LHCN-M2 (cell line): ENCODE data around the gene TNN. TPM values are rescaled to one million over a fixed set of nuclear protein-coding genes. Genes with fewer than 3 reads are reported as not detected.

ENCODE experiments used
- DNase-seq: peaks from one replicate; pipeline ENCODE4 v3.0.0-alpha.2; 2012; ENCODE audit warnings: low read depth
- total RNA-seq: library from RNA; depleted of rRNA; stranded (reverse); fragments of >200 nt; gene quantifications from 2 replicates; pipeline ENCODE4 v1.2.3, GENCODE V29; 2014

Gene TNN
- total RNA-seq, 1 experiment from 2014 or later: not detected

GRCh38 chr1:175145899-175146528 is 78.4 kb downstream of the TNN start:
- DNase-seq: no peak

GRCh38 chr1:175146529-175147213 is 79.0 kb downstream of the TNN start:
- DNase-seq: peak; percentile 49

- DNase-seq: no peak
Observed at GRCh38 chr1:175147569-175147968, 79.9 kb downstream of the TNN start.

- DNase-seq: no peak
Observed at GRCh38 chr1:175148068-175148467, 80.4 kb downstream of the TNN start.

- DNase-seq: peak; percentile 46
Observed at GRCh38 chr1:175150596-175151319, 83.1 kb downstream of the TNN start.

GRCh38 chr1:175152006-175152652 is 84.5 kb downstream of the TNN start:
- DNase-seq: peak; percentile 14

- DNase-seq: peak; percentile 18
Observed at GRCh38 chr1:175154629-175155472, 87.2 kb downstream of the TNN start.

GRCh38 chr1:175155473-175155856 is 87.8 kb downstream of the TNN start:
- no peak for DNase-seq

GRCh38 chr1:175155936-175156335 is 88.3 kb downstream of the TNN start:
- DNase-seq: no peak

GRCh38 chr1:175157200-175157599 is 89.6 kb downstream of the TNN start:
- no peak for DNase-seq

- no peak for DNase-seq
Observed at GRCh38 chr1:175158170-175158591, 90.5 kb downstream of the TNN start.

- DNase-seq: no peak
Observed at GRCh38 chr1:175162955-175163354, 95.3 kb downstream of the TNN start.

GRCh38 chr1:175163702-175164101 is 96.1 kb downstream of the TNN start:
- DNase-seq: no peak

- DNase-seq: no peak
Observed at GRCh38 chr1:175164751-175165150, 97.1 kb downstream of the TNN start.

- DNase-seq: no peak
Observed at GRCh38 chr1:175166746-175167145, 99.1 kb downstream of the TNN start.

GRCh38 chr1:175167861-175168260 is 100.2 kb downstream of the TNN start:
- no peak for DNase-seq

GRCh38 chr1:175168782-175169181 is 101.1 kb downstream of the TNN start:
- no peak for DNase-seq

GRCh38 chr1:175169286-175170018 is 101.8 kb downstream of the TNN start:
- DNase-seq: no peak

GRCh38 chr1:175171036-175171913 is 103.6 kb downstream of the TNN start:
- no peak for DNase-seq

GRCh38 chr1:175172503-175172902 is 104.9 kb downstream of the TNN start:
- DNase-seq: no peak
